GM23338 (cell line): ENCODE data around the gene GLRA1.
"Not testable (repeated sequence)": the region's sequence is repeated elsewhere in the genome, so short reads cannot be mapped to it uniquely, and the experiment has no call there.

ENCODE experiments used
- NANOG ChIP-seq: IDR thresholded peaks from 2 replicates; pipeline ENCODE4 v1.6.1; 2016; ENCODE audit warnings: antibody characterized with exemption, borderline replicate concordance
- TF ChIP-seq, protein P1 (sequence below), 2 experiments: fragments of 200-600 bp in 1 of 2; sonication (generic) in 1 of 2; conservative IDR thresholded peaks; 2 replicates each; pipeline versions ENCODE4 v1.5.1 to v1.6.1; 2016 to 2017; ENCODE audit warnings: antibody characterized with exemption in 2 of 2, low read depth in 2 of 2, mild to moderate bottlenecking in 2 of 2, moderate library complexity in 1 of 2
- TF ChIP-seq, protein P2 (sequence below): IDR thresholded peaks from 2 replicates; pipeline ENCODE4 v1.6.1; 2016; ENCODE audit warnings: antibody characterized with exemption

DNA sequence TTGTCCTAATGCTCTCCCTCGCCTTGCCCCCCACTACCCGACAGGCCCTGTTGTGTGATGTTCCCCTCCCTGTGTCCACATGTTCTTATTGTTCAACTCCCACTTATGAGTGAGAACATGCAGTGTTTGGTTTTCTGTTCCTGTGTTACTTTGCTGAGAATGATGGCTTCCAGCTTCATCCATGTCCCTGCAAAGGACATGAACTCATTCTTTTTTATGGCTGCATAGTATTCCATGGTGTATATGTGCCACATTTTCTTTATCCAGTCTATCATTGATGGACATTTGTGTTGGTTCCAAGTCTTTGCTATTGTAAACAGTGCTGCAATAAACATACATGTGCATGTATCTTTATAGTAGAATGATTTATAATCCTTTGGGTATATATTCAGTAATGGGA, 31.2 kb downstream of the GLRA1 start:
- TF ChIP-seq, protein P1, sequence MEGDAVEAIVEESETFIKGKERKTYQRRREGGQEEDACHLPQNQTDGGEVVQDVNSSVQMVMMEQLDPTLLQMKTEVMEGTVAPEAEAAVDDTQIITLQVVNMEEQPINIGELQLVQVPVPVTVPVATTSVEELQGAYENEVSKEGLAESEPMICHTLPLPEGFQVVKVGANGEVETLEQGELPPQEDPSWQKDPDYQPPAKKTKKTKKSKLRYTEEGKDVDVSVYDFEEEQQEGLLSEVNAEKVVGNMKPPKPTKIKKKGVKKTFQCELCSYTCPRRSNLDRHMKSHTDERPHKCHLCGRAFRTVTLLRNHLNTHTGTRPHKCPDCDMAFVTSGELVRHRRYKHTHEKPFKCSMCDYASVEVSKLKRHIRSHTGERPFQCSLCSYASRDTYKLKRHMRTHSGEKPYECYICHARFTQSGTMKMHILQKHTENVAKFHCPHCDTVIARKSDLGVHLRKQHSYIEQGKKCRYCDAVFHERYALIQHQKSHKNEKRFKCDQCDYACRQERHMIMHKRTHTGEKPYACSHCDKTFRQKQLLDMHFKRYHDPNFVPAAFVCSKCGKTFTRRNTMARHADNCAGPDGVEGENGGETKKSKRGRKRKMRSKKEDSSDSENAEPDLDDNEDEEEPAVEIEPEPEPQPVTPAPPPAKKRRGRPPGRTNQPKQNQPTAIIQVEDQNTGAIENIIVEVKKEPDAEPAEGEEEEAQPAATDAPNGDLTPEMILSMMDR (conservative IDR thresholded peaks at IDR 0.05; ENCODE audit: low read depth in 2 of 2) = not testable (repeated sequence)
- TF ChIP-seq, protein P2, sequence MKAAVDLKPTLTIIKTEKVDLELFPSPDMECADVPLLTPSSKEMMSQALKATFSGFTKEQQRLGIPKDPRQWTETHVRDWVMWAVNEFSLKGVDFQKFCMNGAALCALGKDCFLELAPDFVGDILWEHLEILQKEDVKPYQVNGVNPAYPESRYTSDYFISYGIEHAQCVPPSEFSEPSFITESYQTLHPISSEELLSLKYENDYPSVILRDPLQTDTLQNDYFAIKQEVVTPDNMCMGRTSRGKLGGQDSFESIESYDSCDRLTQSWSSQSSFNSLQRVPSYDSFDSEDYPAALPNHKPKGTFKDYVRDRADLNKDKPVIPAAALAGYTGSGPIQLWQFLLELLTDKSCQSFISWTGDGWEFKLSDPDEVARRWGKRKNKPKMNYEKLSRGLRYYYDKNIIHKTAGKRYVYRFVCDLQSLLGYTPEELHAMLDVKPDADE = not testable (repeated sequence)
- TF ChIP-seq NANOG = not testable (repeated sequence)
